ENCODE data around the gene MYL6.
"Not testable (repeated sequence)": the region's sequence is repeated elsewhere in the genome, so short reads cannot be mapped to it uniquely, and the experiment has no call there.

The MYL6 gene

DNA sequence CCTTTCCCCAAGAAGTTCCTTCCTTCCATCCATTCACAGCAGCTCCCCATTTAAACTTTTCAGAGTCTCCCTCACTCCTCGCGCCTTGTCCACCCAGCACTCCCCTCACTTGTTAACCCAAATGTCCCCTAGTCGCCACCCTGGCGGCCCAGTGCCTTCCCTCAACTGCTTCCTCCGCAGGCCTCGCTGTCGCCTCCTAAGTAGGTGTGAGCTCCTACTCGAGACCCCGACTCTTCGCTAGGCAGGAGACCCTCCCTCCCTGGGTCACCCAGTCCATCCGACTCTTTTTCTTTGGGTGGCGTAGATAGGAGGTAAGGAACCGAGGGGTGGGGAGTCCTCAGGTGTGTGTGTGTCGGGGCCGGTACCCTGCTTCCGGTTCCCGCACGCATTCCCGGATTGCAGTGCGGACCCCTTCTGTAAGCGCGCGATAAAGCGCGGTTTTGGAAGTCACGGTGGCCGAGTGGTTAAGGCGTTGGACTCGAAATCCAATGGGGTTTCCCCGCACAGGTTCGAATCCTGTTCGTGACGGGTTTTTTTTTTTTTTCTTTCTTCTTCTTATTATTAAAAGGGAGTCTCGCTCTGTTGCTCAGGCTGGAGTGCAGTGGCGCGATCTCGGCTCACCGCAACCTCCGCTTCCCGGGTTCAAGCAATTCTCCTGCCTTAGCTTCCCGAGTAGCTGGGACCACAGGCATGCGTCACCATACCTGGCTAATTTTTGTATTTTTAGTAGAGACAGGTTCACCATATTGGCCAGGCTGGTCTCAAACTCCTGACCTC lies 31.9 kb downstream of the MYL6 start:
- peak; percentile 80 for DNase-seq (ENCODE audit: low spot score)

DNA sequence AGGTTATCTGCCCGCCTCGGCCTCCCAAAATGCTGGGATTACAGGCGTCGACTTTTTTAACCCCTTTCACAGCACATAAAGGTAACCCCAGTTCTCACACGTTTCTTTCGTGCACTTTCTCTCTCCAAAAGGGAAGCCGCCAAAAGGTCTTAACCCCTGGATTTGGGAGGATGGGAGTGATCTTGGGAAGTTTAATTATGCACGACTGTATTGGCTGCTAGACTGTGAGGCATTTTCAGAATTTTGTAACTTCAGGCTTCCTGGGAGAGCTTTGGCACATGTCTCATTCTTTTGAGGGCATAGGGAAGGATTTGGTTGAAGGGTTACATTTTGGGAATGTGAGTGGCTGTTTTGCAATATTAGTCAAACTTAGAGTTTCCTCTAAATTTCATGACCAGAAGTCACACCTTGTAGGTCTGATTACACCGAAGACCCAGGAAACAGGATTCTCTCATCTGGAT lies 32.6 kb downstream of the MYL6 start:
- no peak for DNase-seq (ENCODE audit: low spot score)

DNA sequence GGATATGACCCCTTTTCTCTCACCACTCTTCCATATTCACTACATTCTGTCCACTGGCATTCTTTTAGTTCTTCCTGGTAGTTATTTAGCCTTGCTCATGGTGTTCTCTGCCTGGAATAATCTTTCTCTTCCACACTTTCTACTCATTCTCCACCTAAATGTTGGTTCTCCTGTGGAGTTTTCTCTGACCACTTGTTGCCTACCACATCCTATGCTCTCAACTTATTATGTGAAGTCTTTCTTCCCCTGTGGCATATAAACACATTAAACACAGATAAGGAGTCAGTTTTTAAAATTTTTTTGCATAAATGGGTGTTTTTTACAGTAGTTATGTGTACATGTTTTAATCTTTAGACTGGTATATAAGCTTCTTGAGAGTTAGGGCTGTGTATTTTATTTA lies 34.4 kb downstream of the MYL6 start:
- no peak for DNase-seq (ENCODE audit: low spot score)

DNA sequence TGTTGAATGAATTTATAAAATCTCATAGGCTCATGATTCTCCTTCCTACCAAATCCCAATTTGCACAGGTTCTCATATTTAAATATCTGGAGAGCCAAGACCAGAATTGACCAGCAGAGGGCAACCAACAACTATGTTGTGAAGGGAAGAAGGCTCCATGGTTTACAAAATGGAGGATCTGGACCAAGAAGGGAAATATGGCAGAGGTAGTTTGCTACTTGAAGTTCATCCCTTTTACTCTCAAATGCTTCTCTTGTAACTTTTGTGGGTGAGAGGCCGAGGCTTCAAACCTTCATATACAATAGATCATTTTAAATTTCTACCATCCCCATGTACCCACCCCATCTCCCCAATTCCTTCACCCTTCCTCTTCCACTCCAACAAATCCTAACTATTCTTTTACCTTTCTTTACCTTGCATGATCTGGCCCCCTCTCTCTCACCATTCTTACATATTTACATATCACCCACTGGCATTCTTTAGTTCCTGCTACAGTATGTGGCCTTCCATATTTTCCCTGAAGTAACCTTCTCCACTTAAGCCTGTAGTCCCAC lies 34.9 kb downstream of the MYL6 start:
- DNase-seq (ENCODE audit: low spot score) = peak; percentile 64

GRCh38 chr12:56196818-56197550 lies 38.8 kb downstream of the MYL6 start:
- not testable (repeated sequence) for DNase-seq (ENCODE audit: low spot score)

DNA sequence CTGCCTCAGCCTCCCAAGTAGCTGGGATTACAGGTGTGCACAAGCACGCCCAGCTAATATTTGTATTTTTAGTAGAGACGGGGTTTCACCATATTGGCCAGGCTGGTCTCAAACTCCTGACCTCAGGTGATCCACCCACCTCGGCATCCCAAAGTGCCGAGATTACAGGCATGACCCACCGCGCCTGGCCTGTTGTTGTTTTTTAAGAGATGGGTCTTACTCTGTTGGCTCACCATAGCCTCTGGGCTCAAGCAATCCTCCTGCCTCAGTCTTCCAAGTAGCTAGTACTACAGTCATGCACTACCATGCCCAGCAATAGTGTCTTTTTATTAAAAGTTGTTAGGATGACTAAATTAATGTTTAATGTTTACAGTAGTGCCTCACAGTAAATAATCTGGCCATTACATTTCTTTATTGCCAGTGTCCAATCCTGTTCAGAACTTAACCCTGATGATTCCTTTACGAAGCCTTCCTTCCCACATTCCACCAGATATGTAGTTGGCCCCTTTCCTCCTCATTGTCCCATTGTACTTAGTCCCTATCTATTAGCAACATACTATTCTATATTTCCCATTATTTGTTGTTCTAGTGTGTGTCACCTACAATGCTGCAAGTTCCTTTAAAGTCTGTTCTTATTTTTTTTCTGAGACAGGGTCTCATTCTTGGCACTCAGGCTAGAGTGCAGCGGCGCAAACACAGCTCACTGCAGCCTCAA lies 39.9 kb downstream of the MYL6 start:
- no peak for DNase-seq (ENCODE audit: low spot score)

DNA sequence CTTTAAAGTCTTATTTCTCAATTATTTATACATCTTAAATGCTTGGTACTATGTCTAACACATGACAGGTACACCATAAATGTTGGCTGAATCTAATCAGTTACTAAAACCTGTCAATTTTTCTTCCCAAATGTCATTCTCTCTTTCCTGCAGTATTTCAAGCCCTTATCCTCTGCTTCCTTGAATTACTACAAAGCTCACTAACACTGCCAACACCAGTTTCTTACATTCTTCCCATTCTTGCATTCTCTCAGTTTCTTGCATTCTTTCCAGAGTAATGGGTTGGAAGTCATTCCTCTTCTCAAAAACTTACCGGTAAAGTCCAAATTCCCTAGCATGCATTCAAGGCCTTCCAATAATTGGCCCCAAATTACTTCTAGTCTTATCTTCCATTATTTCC lies 40.7 kb downstream of the MYL6 start:
- DNase-seq (ENCODE audit: low spot score) = no peak

DNA sequence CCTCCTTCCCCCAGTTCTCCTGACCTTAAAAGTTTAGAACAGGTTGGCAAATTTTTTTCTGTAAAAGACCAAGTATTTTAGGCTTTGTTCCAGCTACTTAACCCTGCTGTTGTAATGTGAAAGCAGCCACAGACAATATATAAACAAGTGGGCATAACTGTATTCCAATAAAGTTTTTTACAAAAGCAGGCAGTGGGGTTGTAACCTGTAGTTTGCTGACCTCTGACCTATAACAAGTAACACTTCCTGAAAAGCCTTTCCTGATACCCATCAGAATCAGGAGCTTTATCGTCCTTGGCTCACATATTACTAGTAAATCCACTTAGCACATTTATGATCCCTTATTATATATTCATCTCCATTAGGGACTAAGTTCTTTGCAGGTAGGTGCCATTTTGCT lies 44.2 kb downstream of the MYL6 start:
- DNase-seq (ENCODE audit: low spot score) = no peak

DNA sequence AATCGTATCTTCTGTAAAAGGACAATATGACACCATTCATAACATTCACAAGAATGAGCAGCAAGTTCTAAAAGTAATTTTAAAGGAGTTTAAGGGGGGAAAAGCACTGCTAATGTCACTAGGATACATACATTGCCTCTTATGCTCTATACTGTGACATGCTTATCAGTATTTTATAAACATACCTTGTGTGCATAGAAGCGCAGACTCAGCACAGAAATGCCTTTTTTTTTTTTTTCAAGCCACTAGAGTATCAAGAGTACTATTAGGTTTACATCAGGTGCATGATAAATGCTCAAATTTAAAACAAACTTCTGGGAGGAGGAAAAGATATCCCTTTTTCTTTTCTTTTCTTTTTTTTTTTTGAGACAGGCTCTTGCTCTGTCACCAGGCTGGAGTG lies 44.7 kb downstream of the MYL6 start:
- no peak for DNase-seq (ENCODE audit: low spot score)

DNA sequence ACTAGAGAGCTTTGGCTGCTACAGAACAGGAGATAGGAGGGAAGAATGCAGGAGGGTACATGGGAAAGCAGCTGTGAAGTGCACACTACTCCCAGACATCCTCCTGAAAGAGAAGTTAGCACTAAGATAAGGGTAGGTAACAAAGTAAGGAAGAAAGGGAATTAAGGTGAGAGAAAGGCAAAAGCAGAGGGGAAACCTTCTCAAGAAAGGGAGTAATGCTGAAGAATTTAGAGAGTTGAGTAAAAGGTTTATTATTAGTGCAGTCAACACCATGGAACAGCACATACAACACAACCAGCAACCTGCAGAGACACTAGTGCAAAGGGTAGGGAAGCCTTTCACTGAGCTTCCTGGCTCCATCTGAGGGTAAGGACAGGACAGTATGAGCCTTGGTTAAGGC lies 46.1 kb downstream of the MYL6 start:
- DNase-seq (ENCODE audit: low spot score) = no peak

DNA sequence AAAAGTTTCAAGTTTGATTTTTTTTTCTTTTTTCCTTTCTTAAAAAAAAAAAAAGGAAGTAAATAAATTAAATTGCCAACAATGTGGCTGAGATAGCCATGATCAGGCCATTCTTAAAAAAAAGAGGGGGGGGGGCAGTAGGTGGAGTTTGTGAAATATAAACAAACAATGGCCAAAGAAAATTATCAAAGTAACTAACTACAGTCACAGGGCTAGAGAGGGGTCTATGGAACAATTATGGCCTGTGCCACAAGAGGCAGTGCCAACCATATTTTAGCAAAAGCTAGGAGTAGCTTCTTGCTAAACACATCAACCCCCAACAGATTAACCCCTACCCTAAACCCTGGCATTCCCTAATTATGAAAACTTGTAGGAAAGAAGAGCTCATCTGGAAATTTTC lies 47.3 kb downstream of the MYL6 start:
- DNase-seq (ENCODE audit: low spot score) = no peak

DNA sequence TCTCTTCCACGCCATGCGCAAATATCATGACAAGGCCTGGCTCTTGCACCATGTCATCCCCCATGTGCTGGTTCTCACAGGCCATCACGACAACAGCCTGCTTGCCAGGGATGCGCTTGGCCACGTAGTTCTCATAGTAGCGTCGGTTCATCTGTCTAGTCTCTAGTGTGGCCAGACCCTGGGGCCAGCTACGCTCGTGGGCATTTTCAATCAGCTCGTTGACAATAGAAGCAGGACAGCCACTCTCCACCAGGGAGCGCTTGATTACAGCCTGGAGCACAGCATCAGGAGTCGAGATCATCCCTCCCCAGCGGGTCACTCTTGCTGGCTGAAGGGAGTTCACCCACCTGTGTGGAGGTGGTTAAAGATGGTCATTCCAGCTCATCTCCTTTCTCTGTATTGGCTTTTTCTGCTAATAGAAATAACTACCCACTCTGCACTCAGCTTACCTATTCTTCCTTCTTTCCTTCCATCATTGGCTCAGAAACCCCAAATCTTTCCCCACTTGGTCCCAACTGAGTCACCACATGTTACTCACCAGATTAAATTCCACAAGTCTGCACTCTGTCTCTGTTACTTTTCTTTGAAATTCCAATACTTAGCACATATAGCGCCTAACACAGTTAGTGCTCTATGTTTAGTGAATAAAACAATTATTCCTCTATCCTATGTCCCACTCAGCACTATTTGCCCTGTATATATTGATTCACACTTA lies 48.5 kb downstream of the MYL6 start:
- DNase-seq (ENCODE audit: low spot score) = peak; percentile 82

- no peak for DNase-seq (ENCODE audit: low spot score)
These were observed 49.8 kb downstream of the MYL6 start for GRCh38 chr12:56208006-56208405.

Measured in iPS-NIHi11 (cell line).